Measurements from ENCODE around the gene CSH1.
"Not testable (repeated sequence)": the region's sequence is repeated elsewhere in the genome, so short reads cannot be mapped to it uniquely, and the experiment has no call there.

Gene CSH1

DNA sequence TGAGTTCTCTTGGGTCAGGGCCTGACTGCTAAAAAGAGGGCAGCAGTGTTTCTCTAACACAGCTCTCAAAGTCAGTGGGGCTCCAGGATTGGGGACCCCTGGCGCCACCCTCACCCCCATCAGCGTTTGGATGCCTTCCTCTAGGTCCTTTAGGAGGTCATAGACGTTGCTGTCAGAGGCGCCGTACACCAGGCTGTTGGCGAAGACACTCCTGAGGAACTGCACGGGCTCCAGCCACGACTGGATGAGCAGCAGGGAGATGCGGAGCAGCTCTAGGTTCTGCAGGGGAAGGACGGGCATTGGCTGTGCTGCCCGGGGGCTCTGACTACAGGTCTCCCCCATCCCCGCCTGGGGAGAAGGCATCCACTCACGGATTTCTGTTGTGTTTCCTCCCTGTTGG lies 21.3 kb upstream of the CSH1 start:
- DNase-seq (ENCODE audit: insufficient read length, low spot score) (no peak), FAIRE-seq (no peak)
- TF ChIP-seq, protein P1, sequence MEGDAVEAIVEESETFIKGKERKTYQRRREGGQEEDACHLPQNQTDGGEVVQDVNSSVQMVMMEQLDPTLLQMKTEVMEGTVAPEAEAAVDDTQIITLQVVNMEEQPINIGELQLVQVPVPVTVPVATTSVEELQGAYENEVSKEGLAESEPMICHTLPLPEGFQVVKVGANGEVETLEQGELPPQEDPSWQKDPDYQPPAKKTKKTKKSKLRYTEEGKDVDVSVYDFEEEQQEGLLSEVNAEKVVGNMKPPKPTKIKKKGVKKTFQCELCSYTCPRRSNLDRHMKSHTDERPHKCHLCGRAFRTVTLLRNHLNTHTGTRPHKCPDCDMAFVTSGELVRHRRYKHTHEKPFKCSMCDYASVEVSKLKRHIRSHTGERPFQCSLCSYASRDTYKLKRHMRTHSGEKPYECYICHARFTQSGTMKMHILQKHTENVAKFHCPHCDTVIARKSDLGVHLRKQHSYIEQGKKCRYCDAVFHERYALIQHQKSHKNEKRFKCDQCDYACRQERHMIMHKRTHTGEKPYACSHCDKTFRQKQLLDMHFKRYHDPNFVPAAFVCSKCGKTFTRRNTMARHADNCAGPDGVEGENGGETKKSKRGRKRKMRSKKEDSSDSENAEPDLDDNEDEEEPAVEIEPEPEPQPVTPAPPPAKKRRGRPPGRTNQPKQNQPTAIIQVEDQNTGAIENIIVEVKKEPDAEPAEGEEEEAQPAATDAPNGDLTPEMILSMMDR (IDR thresholded peaks at IDR 0.05; ENCODE audit: insufficient read depth, missing control alignments) = no peak

DNA sequence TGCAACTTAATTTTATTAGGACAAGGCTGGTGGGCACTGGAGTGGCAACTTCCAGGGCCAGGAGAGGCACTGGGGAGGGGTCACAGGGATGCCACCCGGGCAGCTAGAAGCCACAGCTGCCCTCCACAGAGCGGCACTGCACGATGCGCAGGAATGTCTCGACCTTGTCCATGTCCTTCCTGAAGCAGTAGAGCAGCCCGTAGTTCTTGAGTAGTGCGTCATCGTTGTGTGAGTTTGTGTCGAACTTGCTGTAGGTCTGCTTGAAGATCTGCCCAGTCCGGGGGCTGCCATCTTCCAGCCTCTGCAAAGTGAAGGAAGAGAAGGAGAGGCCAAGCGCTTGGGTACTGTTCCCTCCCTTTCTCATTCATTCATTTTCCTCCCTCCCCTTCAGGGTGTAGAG lies 20.8 kb upstream of the CSH1 start:
- not testable (repeated sequence) for FAIRE-seq

DNA sequence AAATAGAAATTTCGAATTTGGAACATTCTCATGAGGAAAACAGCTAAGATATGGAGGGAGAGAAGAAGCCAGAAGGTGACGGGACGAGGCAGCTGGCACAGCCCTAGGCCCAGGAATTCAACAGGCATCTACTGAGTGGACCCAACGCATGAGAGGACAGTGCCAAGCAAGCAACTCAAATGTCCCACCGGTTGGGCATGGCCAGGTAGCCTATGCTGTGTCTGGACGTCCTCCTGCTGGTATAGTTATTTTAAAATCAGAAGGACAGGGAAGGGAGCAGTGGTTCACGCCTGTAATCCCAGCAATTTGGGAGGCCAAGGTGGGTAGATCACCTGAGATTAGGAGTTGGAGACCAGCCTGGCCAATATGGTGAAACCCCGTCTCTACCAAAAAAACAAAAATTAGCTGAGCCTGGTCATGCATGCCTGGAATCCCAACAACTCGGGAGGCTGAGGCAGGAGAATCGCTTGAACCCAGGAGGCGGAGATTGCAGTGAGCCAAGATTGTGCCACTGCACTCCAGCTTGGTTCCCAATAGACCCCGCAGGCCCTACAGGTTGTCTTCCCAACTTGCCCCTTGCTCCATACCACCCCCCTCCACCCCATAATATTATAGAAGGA lies 20.3 kb upstream of the CSH1 start:
- TF ChIP-seq, protein P1 (IDR thresholded peaks at IDR 0.05; ENCODE audit: insufficient read depth, missing control alignments) = no peak

More for the DNA sequence above, 20.8 kb upstream of the CSH1 start:
- DNase-seq (ENCODE audit: insufficient read length, low spot score) = not testable (repeated sequence)

DNA sequence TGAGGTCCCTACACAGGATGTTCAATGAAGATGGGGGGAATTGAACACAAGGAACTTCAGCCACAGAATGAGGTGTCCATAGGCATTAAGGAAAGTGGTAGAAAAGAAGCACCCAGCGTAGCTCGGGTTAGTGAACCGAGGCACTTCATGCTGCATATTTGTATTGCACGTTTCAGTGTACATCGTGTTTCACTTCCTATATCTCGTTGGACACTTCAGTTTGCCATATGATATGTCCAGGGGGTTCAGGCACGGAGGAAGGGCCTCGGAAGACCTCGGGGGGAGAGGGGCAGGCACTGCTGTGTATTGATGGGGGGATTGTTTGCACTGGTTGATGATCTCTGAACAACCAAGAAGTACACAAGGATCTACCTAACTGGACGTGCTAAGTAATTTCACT lies 19.4 kb upstream of the CSH1 start:
- FAIRE-seq; DNase-seq (ENCODE audit: insufficient read length, low spot score): not testable (repeated sequence)

More for the DNA sequence above, 20.3 kb upstream of the CSH1 start:
- FAIRE-seq (no peak), DNase-seq (ENCODE audit: insufficient read length, low spot score) (no peak)

DNA sequence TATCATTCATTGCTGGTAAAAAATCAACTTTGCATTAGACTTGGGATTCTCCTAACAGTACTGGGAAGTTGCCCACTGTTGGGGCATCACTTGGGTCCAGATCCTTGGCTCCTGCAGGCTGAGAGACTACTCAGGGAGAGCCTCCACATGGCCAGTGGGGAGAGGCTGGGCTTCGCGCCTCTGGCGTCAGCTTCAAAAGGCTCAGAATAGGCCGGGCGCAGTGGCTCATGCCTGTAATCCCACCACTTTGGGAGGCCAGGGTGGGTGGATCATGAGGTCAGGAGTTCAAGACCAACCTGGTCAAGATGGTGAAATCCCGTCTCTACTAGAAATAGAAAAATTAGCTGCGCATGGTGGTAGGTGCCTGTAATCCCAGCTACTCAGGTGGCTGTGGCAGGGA lies 18.1 kb upstream of the CSH1 start:
- TF ChIP-seq, protein P1 (IDR thresholded peaks at IDR 0.05; ENCODE audit: insufficient read depth, missing control alignments) = no peak
- no peak for DNase-seq (ENCODE audit: insufficient read length, low spot score)
- no peak for FAIRE-seq

DNA sequence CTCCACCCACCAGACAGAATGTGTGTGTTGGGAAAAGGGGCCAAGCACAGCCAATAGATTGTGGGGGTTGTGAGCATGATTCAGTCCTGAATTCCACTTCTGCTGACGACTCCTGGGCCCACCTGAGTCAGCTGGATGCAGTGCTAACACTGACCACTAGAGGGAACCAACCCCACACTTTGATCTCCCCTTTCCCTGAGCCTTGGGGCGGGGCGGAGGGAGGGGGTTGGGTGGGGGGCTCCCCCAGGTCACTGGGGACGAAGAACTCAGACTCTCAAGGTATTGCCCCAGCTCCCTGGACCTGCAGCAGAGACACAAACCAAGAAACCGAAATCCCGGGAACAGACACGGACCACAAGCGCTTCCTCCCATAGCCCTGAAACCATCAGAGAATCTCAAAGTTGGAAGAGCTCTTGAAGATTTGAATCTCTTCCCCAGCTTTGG lies 15.3 kb upstream of the CSH1 start:
- FAIRE-seq (no peak), DNase-seq (ENCODE audit: insufficient read length, low spot score) (no peak)
- TF ChIP-seq, protein P1 (IDR thresholded peaks at IDR 0.05; ENCODE audit: insufficient read depth, missing control alignments) = peak; percentile 75

DNA sequence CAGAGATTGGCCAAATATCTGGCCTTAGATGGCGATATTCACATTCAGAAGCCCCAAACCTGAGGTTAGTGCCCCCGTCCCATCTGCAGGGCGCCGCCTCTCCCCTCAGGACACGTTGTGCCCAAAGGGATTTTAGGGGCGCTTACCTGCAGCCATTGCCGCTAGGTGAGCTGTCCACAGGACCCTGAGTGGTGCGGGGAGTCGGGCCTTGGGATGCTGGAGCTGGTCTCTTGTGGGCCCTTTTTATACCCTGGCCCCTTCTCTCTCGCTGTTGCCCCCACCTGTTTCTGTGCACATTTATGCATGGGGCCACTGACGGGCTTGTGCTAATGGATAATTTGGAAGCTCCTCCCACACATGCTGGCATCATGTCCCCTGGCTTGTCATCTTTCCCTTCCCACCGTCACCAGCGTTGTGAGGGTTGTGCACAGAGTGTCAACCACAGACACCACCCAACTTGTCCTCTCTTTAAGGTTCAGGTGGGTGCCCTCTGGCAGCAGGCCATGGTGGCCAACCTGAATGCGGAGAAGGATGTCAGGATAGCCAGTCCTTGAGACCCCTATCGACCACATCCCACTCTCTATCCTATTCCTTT lies 14.8 kb upstream of the CSH1 start, which contains the start of gene CSHL1:
Gene CSHL1, minus strand, starts transcription at position 218 of the 595 bp plus-strand sequence. Its CDS starts 62 bp downstream, at position 156.
- no peak for DNase-seq (ENCODE audit: insufficient read length, low spot score)
- TF ChIP-seq, protein P1 (IDR thresholded peaks at IDR 0.05; ENCODE audit: insufficient read depth, missing control alignments) = no peak
- FAIRE-seq = no peak

DNA sequence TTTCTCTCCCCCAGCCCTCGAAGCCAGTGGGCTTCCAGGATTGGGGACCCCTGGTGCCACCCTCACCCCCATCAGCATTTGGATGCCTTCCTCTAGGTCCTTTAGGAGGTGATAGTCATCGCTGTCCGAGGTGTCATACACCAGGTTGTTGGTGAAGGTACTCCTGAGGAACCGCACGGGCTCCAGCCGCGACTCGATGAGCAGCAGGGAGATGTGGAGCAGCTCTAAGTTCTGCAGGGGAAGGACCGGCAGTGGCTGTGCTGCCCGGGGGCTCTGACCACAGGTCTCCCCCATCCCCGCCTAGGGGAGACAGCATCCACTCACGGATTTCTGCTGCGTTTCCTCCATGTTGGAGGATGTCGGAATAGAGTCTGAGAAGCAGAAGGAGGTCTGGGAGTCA lies 13.7 kb upstream of the CSH1 start:
- TF ChIP-seq, protein P1 (IDR thresholded peaks at IDR 0.05; ENCODE audit: insufficient read depth, missing control alignments) = no peak
- FAIRE-seq (no peak), DNase-seq (ENCODE audit: insufficient read length, low spot score) (no peak)

DNA sequence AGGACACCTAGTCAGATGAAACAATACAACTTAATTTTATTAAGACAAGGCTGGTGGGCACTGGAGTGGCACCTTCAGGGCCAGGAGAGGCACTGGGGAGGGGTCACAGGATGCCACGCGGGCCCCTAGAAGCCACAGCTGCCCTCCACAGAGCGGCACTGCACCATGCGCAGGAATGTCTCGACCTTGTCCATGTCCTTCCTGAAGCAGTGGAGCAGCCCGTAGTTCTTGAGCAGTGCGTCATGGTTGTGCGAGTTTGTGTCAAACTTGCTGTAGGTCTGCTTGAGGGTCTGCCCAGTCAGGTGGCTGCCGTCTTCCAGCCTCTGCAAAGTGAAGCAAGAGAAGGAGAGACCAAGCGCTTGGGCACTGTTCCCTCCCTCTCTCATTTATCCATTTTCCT lies 13.2 kb upstream of the CSH1 start:
- DNase-seq (ENCODE audit: insufficient read length, low spot score); FAIRE-seq: not testable (repeated sequence)

Measured in D721Med (cell line).